ENCODE results near the gene CNNM4. TPM values are rescaled to one million over a fixed set of nuclear protein-coding genes. Genes with fewer than 3 reads are reported as not detected.

The CNNM4 gene
- polyA plus RNA-seq, 4 donors, result 12.5 to 13.8 (median 13.2) TPM

GRCh38 chr2:96757477-96757860, 3.2 kb upstream of the CNNM4 start:
- no peak for DNase-seq (ENCODE audit: low read depth in 4 of 4, low spot score in 3 of 4)

GRCh38 chr2:96758987-96759386, 1.7 kb upstream of the CNNM4 start:
- DNase-seq (ENCODE audit: low read depth in 4 of 4, low spot score in 3 of 4), result no peak

GRCh38 chr2:96759548-96759947, 1.2 kb upstream of the CNNM4 start:
- DNase-seq (ENCODE audit: low read depth in 4 of 4, low spot score in 3 of 4), result no peak

- no peak for DNase-seq (ENCODE audit: low read depth in 4 of 4, low spot score in 3 of 4)
These were observed 507 bp downstream of the CNNM4 start for GRCh38 chr2:96760986-96761832.

- no peak for DNase-seq (ENCODE audit: low read depth in 4 of 4, low spot score in 3 of 4)
These were observed 2.0 kb downstream of the CNNM4 start for GRCh38 chr2:96762529-96763311.

GRCh38 chr2:96763511-96764252, 3.0 kb downstream of the CNNM4 start:
- DNase-seq (ENCODE audit: low read depth in 4 of 4, low spot score in 3 of 4), result no peak

- DNase-seq (ENCODE audit: low read depth in 4 of 4, low spot score in 3 of 4), result no peak
These were observed 3.5 kb downstream of the CNNM4 start for GRCh38 chr2:96764253-96764637.

GRCh38 chr2:96767135-96767871, 6.6 kb downstream of the CNNM4 start:
- no peak for DNase-seq (ENCODE audit: low read depth in 4 of 4, low spot score in 3 of 4)

GRCh38 chr2:96768083-96768561, 7.4 kb downstream of the CNNM4 start:
- no peak for DNase-seq (ENCODE audit: low read depth in 4 of 4, low spot score in 3 of 4)

- DNase-seq (ENCODE audit: low read depth in 4 of 4, low spot score in 3 of 4), result no peak
These were observed 9.1 kb downstream of the CNNM4 start for GRCh38 chr2:96769814-96770213.

- DNase-seq (ENCODE audit: low read depth in 4 of 4, low spot score in 3 of 4), result no peak
These were observed 9.9 kb downstream of the CNNM4 start for GRCh38 chr2:96770442-96771202.

GRCh38 chr2:96771796-96772618, 11.3 kb downstream of the CNNM4 start:
- no peak for DNase-seq (ENCODE audit: low read depth in 4 of 4, low spot score in 3 of 4)

- DNase-seq (ENCODE audit: low read depth in 4 of 4, low spot score in 3 of 4), result no peak
These were observed 12.4 kb downstream of the CNNM4 start for GRCh38 chr2:96772903-96773671.

GRCh38 chr2:96773922-96774321, 13.2 kb downstream of the CNNM4 start:
- DNase-seq (ENCODE audit: low read depth in 4 of 4, low spot score in 3 of 4), result no peak

- DNase-seq (ENCODE audit: low read depth in 4 of 4, low spot score in 3 of 4), result no peak
These were observed 14.5 kb downstream of the CNNM4 start for GRCh38 chr2:96775160-96775559.

- no peak for DNase-seq (ENCODE audit: low read depth in 4 of 4, low spot score in 3 of 4)
These were observed 22.7 kb downstream of the CNNM4 start for GRCh38 chr2:96783388-96783787.

- no peak for DNase-seq (ENCODE audit: low read depth in 4 of 4, low spot score in 3 of 4)
These were observed 26.7 kb downstream of the CNNM4 start for GRCh38 chr2:96787411-96787810.
